Measurements from ENCODE around the gene SPEF1.

SPEF1 gene

GRCh38 chr20:3749087-3749688, 32.1 kb downstream of the SPEF1 start:
- Histone ChIP-seq H3K9ac (ENCODE audit: low read length in 5 of 5) (no peak overlapping the region), H3K4me3 (ENCODE audit: low read depth in 1 of 5, low read length in 5 of 5) (no peak overlapping the region), H3K36me3 (ENCODE audit: control insufficient read depth in 5 of 5, insufficient read depth in 5 of 5, low read length in 5 of 5) (peaks cover 0 to 80% (median 66%) of the 10 kb centered on the region in 5 donors)

GRCh38 chr20:3748073-3748472, 33.2 kb downstream of the SPEF1 start:
- peaks cover 0 to 83% (median 71%) of the 10 kb centered on the region in 5 donors for H3K36me3 ChIP-seq (ENCODE audit: control insufficient read depth in 5 of 5, insufficient read depth in 5 of 5, low read length in 5 of 5)

More at GRCh38 chr20:3749087-3749688, 32.1 kb downstream of the SPEF1 start:
- Histone ChIP-seq H3K4me1 (ENCODE audit: control insufficient read depth in 5 of 5, insufficient read depth in 5 of 5, low read length in 5 of 5) (peaks cover 3 to 32% (median 17%) of the 10 kb centered on the region in 5 donors), H3K27ac (ENCODE audit: low read depth, low read length) (no peak overlapping the region), H3K27me3 (ENCODE audit: control insufficient read depth in 5 of 5, insufficient read depth in 4 of 5, low read length in 5 of 5) (peaks cover 0 to 3% (median 0%) of the 10 kb centered on the region in 5 donors), H3K9me3 (ENCODE audit: control insufficient read depth in 5 of 5, low read length in 5 of 5) (no peaks in the 10 kb centered on the region)

GRCh38 chr20:3747471-3747870, 33.8 kb downstream of the SPEF1 start:
- peaks cover 0 to 15% (median 4%) of the 10 kb centered on the region in 5 donors for H3K4me1 ChIP-seq (ENCODE audit: control insufficient read depth in 5 of 5, insufficient read depth in 5 of 5, low read length in 5 of 5)
- H3K27me3 ChIP-seq (ENCODE audit: control insufficient read depth in 5 of 5, insufficient read depth in 4 of 5, low read length in 5 of 5), result peaks cover 0 to 3% (median 0%) of the 10 kb centered on the region in 5 donors

More at GRCh38 chr20:3748073-3748472, 33.2 kb downstream of the SPEF1 start:
- H3K27ac ChIP-seq (ENCODE audit: low read depth, low read length), result no peak overlapping the region
- no peaks in the 10 kb centered on the region for H3K9me3 ChIP-seq (ENCODE audit: control insufficient read depth in 5 of 5, low read length in 5 of 5)
- peaks cover 0 to 3% (median 0%) of the 10 kb centered on the region in 5 donors for H3K27me3 ChIP-seq (ENCODE audit: control insufficient read depth in 5 of 5, insufficient read depth in 4 of 5, low read length in 5 of 5)
- H3K9ac ChIP-seq (ENCODE audit: low read length in 5 of 5), result no peak overlapping the region
- no peak overlapping the region for H3K4me3 ChIP-seq (ENCODE audit: low read depth in 1 of 5, low read length in 5 of 5)
- H3K4me1 ChIP-seq (ENCODE audit: control insufficient read depth in 5 of 5, insufficient read depth in 5 of 5, low read length in 5 of 5), result peaks cover 0 to 21% (median 6%) of the 10 kb centered on the region in 5 donors

GRCh38 chr20:3745686-3746173, 35.5 kb downstream of the SPEF1 start:
- H3K4me3 ChIP-seq (ENCODE audit: low read depth in 1 of 5, low read length in 5 of 5), result no peak overlapping the region
- peaks cover 0 to 3% (median 0%) of the 10 kb centered on the region in 5 donors for H3K27me3 ChIP-seq (ENCODE audit: control insufficient read depth in 5 of 5, insufficient read depth in 4 of 5, low read length in 5 of 5)

More at GRCh38 chr20:3747471-3747870, 33.8 kb downstream of the SPEF1 start:
- no peaks in the 10 kb centered on the region for H3K9me3 ChIP-seq (ENCODE audit: control insufficient read depth in 5 of 5, low read length in 5 of 5)
- H3K36me3 ChIP-seq (ENCODE audit: control insufficient read depth in 5 of 5, insufficient read depth in 5 of 5, low read length in 5 of 5), result peaks cover 0 to 80% (median 71%) of the 10 kb centered on the region in 5 donors
- H3K9ac ChIP-seq (ENCODE audit: low read length in 5 of 5), result no peak overlapping the region
- no peak overlapping the region for H3K4me3 ChIP-seq (ENCODE audit: low read depth in 1 of 5, low read length in 5 of 5)
- no peak overlapping the region for H3K27ac ChIP-seq (ENCODE audit: low read depth, low read length)

GRCh38 chr20:3744806-3745685, 36.2 kb downstream of the SPEF1 start:
- no peak overlapping the region for H3K9ac ChIP-seq (ENCODE audit: low read length in 5 of 5)
- H3K9me3 ChIP-seq (ENCODE audit: control insufficient read depth in 5 of 5, low read length in 5 of 5), result no peaks in the 10 kb centered on the region
- H3K27ac ChIP-seq (ENCODE audit: low read depth, low read length), result no peak overlapping the region
- H3K4me3 ChIP-seq (ENCODE audit: low read depth in 1 of 5, low read length in 5 of 5), result no peak overlapping the region
- H3K4me1 ChIP-seq (ENCODE audit: control insufficient read depth in 5 of 5, insufficient read depth in 5 of 5, low read length in 5 of 5), result peaks cover 0 to 27% (median 7%) of the 10 kb centered on the region in 5 donors
- peaks cover 0 to 64% (median 58%) of the 10 kb centered on the region in 5 donors for H3K36me3 ChIP-seq (ENCODE audit: control insufficient read depth in 5 of 5, insufficient read depth in 5 of 5, low read length in 5 of 5)
- H3K27me3 ChIP-seq (ENCODE audit: control insufficient read depth in 5 of 5, insufficient read depth in 4 of 5, low read length in 5 of 5), result peaks cover 0 to 3% (median 0%) of the 10 kb centered on the region in 5 donors

More at GRCh38 chr20:3745686-3746173, 35.5 kb downstream of the SPEF1 start:
- Histone ChIP-seq H3K9me3 (ENCODE audit: control insufficient read depth in 5 of 5, low read length in 5 of 5) (no peaks in the 10 kb centered on the region), H3K36me3 (ENCODE audit: control insufficient read depth in 5 of 5, insufficient read depth in 5 of 5, low read length in 5 of 5) (peaks cover 0 to 66% (median 60%) of the 10 kb centered on the region in 5 donors), H3K27ac (ENCODE audit: low read depth, low read length) (no peak overlapping the region), H3K4me1 (ENCODE audit: control insufficient read depth in 5 of 5, insufficient read depth in 5 of 5, low read length in 5 of 5) (peaks cover 0 to 20% (median 4%) of the 10 kb centered on the region in 5 donors), H3K9ac (ENCODE audit: low read length in 5 of 5) (no peak overlapping the region)

- no peak overlapping the region for H3K9ac ChIP-seq (ENCODE audit: low read length in 5 of 5)
- H3K4me3 ChIP-seq (ENCODE audit: low read depth in 1 of 5, low read length in 5 of 5), result no peak overlapping the region
- H3K4me1 ChIP-seq (ENCODE audit: control insufficient read depth in 5 of 5, insufficient read depth in 5 of 5, low read length in 5 of 5), result peaks cover 0 to 37% (median 17%) of the 10 kb centered on the region in 5 donors
- peaks cover 0 to 57% (median 55%) of the 10 kb centered on the region in 5 donors for H3K36me3 ChIP-seq (ENCODE audit: control insufficient read depth in 5 of 5, insufficient read depth in 5 of 5, low read length in 5 of 5)
- no peak overlapping the region for H3K27ac ChIP-seq (ENCODE audit: low read depth, low read length)
- H3K9me3 ChIP-seq (ENCODE audit: control insufficient read depth in 5 of 5, low read length in 5 of 5), result no peaks in the 10 kb centered on the region
- peaks cover 0 to 3% (median 0%) of the 10 kb centered on the region in 5 donors for H3K27me3 ChIP-seq (ENCODE audit: control insufficient read depth in 5 of 5, insufficient read depth in 4 of 5, low read length in 5 of 5)
Observed at GRCh38 chr20:3744037-3744436, 37.2 kb downstream of the SPEF1 start.

GRCh38 chr20:3743251-3743650, 38.0 kb downstream of the SPEF1 start:
- no peak overlapping the region for H3K27ac ChIP-seq (ENCODE audit: low read depth, low read length)

GRCh38 chr20:3741836-3742458, 39.3 kb downstream of the SPEF1 start:
- H3K36me3 ChIP-seq (ENCODE audit: control insufficient read depth in 5 of 5, insufficient read depth in 5 of 5, low read length in 5 of 5), result peaks cover 0 to 41% (median 39%) of the 10 kb centered on the region in 5 donors
- peaks cover 0 to 3% (median 0%) of the 10 kb centered on the region in 5 donors for H3K27me3 ChIP-seq (ENCODE audit: control insufficient read depth in 5 of 5, insufficient read depth in 4 of 5, low read length in 5 of 5)
- H3K4me1 ChIP-seq (ENCODE audit: control insufficient read depth in 5 of 5, insufficient read depth in 5 of 5, low read length in 5 of 5), result peaks cover 9 to 57% (median 34%) of the 10 kb centered on the region in 5 donors
- no peak overlapping the region for H3K4me3 ChIP-seq (ENCODE audit: low read depth in 1 of 5, low read length in 5 of 5)
- no peaks in the 10 kb centered on the region for H3K9me3 ChIP-seq (ENCODE audit: control insufficient read depth in 5 of 5, low read length in 5 of 5)
- no peak overlapping the region for H3K9ac ChIP-seq (ENCODE audit: low read length in 5 of 5)
- H3K27ac ChIP-seq (ENCODE audit: low read depth, low read length), result no peak overlapping the region

More at GRCh38 chr20:3743251-3743650, 38.0 kb downstream of the SPEF1 start:
- peaks cover 6 to 45% (median 25%) of the 10 kb centered on the region in 5 donors for H3K4me1 ChIP-seq (ENCODE audit: control insufficient read depth in 5 of 5, insufficient read depth in 5 of 5, low read length in 5 of 5)
- no peaks in the 10 kb centered on the region for H3K9me3 ChIP-seq (ENCODE audit: control insufficient read depth in 5 of 5, low read length in 5 of 5)
- H3K4me3 ChIP-seq (ENCODE audit: low read depth in 1 of 5, low read length in 5 of 5), result no peak overlapping the region
- no peak overlapping the region for H3K9ac ChIP-seq (ENCODE audit: low read length in 5 of 5)
- peaks cover 0 to 54% (median 50%) of the 10 kb centered on the region in 5 donors for H3K36me3 ChIP-seq (ENCODE audit: control insufficient read depth in 5 of 5, insufficient read depth in 5 of 5, low read length in 5 of 5)
- peaks cover 0 to 3% (median 0%) of the 10 kb centered on the region in 5 donors for H3K27me3 ChIP-seq (ENCODE audit: control insufficient read depth in 5 of 5, insufficient read depth in 4 of 5, low read length in 5 of 5)

- H3K9ac ChIP-seq (ENCODE audit: low read length in 5 of 5), result peak overlapping the region in 1 of 5 donors; percentile 61
- H3K4me1 ChIP-seq (ENCODE audit: control insufficient read depth in 5 of 5, insufficient read depth in 5 of 5, low read length in 5 of 5), result peaks cover 9 to 66% (median 34%) of the 10 kb centered on the region in 5 donors
- no peak overlapping the region for H3K4me3 ChIP-seq (ENCODE audit: low read depth in 1 of 5, low read length in 5 of 5)
- H3K9me3 ChIP-seq (ENCODE audit: control insufficient read depth in 5 of 5, low read length in 5 of 5), result no peaks in the 10 kb centered on the region
- no peaks in the 10 kb centered on the region for H3K27me3 ChIP-seq (ENCODE audit: control insufficient read depth in 5 of 5, insufficient read depth in 4 of 5, low read length in 5 of 5)
- H3K27ac ChIP-seq (ENCODE audit: low read depth, low read length), result peak overlapping the region; percentile 55
- peaks cover 0 to 40% (median 32%) of the 10 kb centered on the region in 5 donors for H3K36me3 ChIP-seq (ENCODE audit: control insufficient read depth in 5 of 5, insufficient read depth in 5 of 5, low read length in 5 of 5)
Observed at GRCh38 chr20:3740615-3741301, 40.5 kb downstream of the SPEF1 start.
